Activated T-cell treated with anti-CD3 and anti-CD28 coated beads, Interleukin-2, amount 50 U/mL, for 24 hours (primary cell): ENCODE results near the gene LHFPL2.

Source experiments
- DNase-seq: peaks from one replicate; pipeline ENCODE4 v3.0.0-alpha.2; 2020
- H3K27ac Mint-ChIP-seq: 2 replicates; pipeline ENCODE4 v1.8.0; 2020; ENCODE audit warnings: mild to moderate bottlenecking, mixed read lengths
- H3K27me3 Mint-ChIP-seq: 2 replicates; pipeline ENCODE4 v1.8.0; 2020; ENCODE audit warnings: mixed read lengths
- H3K36me3 Mint-ChIP-seq: 2 replicates; pipeline ENCODE4 v1.8.0; 2020; ENCODE audit warnings: low read depth, mixed read lengths
- H3K4me1 Mint-ChIP-seq: 2 replicates; pipeline ENCODE4 v1.8.0; 2020; ENCODE audit warnings: low read depth, mixed read lengths
- H3K4me3 Mint-ChIP-seq: 2 replicates; pipeline ENCODE4 v1.8.0; 2020; ENCODE audit warnings: mild to moderate bottlenecking, moderate library complexity, mixed read lengths
- H3K9me3 Mint-ChIP-seq: 2 replicates; pipeline ENCODE4 v1.8.0; 2020; ENCODE audit warnings: mixed read lengths

LHFPL2 gene

GRCh38 chr5:78560000-78560855, 88.3 kb downstream of the LHFPL2 start:
- no peak overlapping the region for H3K27ac Mint-ChIP-seq
- H3K36me3 Mint-ChIP-seq = no peaks in the 10 kb centered on the region
- no peaks in the 10 kb centered on the region for H3K4me1 Mint-ChIP-seq
- no peak overlapping the region for H3K4me3 Mint-ChIP-seq
- no peak for DNase-seq
- peaks cover 50% of the 10 kb centered on the region for H3K27me3 Mint-ChIP-seq
- H3K9me3 Mint-ChIP-seq = no peaks in the 10 kb centered on the region

GRCh38 chr5:78557601-78558000, 91.0 kb downstream of the LHFPL2 start:
- H3K27me3 Mint-ChIP-seq = peaks cover 45% of the 10 kb centered on the region
- H3K9me3 Mint-ChIP-seq = no peaks in the 10 kb centered on the region
- no peak for DNase-seq
- no peak overlapping the region for H3K27ac Mint-ChIP-seq
- H3K4me3 Mint-ChIP-seq = no peak overlapping the region
- H3K36me3 Mint-ChIP-seq = no peaks in the 10 kb centered on the region
- H3K4me1 Mint-ChIP-seq = peaks cover 5% of the 10 kb centered on the region

GRCh38 chr5:78555870-78556269, 92.7 kb downstream of the LHFPL2 start:
- H3K36me3 Mint-ChIP-seq = no peaks in the 10 kb centered on the region
- peaks cover 33% of the 10 kb centered on the region for H3K27me3 Mint-ChIP-seq
- H3K4me1 Mint-ChIP-seq = peaks cover 5% of the 10 kb centered on the region
- H3K9me3 Mint-ChIP-seq = no peaks in the 10 kb centered on the region
- no peak overlapping the region for H3K4me3 Mint-ChIP-seq
- DNase-seq = no peak
- no peak overlapping the region for H3K27ac Mint-ChIP-seq

GRCh38 chr5:78554670-78555069, 93.9 kb downstream of the LHFPL2 start:
- no peaks in the 10 kb centered on the region for H3K9me3 Mint-ChIP-seq
- H3K4me1 Mint-ChIP-seq = peaks cover 5% of the 10 kb centered on the region
- no peak overlapping the region for H3K4me3 Mint-ChIP-seq
- no peak for DNase-seq
- H3K27ac Mint-ChIP-seq = no peak overlapping the region
- H3K36me3 Mint-ChIP-seq = no peaks in the 10 kb centered on the region
- H3K27me3 Mint-ChIP-seq = peaks cover 26% of the 10 kb centered on the region

- H3K4me3 Mint-ChIP-seq = no peak overlapping the region
- no peak overlapping the region for H3K27ac Mint-ChIP-seq
These were observed 94.8 kb downstream of the LHFPL2 start for GRCh38 chr5:78553580-78554353.

GRCh38 chr5:78552729-78553342, 95.7 kb downstream of the LHFPL2 start:
- Mint-ChIP-seq H3K27ac (no peak overlapping the region), H3K4me3 (no peak overlapping the region), H3K4me1 (peaks cover 5% of the 10 kb centered on the region), H3K9me3 (no peaks in the 10 kb centered on the region), H3K36me3 (no peaks in the 10 kb centered on the region), H3K27me3 (peaks cover 18% of the 10 kb centered on the region)
- no peak for DNase-seq

More at GRCh38 chr5:78553580-78554353, 94.8 kb downstream of the LHFPL2 start:
- Mint-ChIP-seq H3K27me3 (peaks cover 22% of the 10 kb centered on the region), H3K9me3 (no peaks in the 10 kb centered on the region), H3K36me3 (no peaks in the 10 kb centered on the region), H3K4me1 (peaks cover 5% of the 10 kb centered on the region)
- no peak for DNase-seq

GRCh38 chr5:78550891-78551290, 97.7 kb downstream of the LHFPL2 start:
- DNase-seq = no peak
- peaks cover 5% of the 10 kb centered on the region for H3K4me1 Mint-ChIP-seq
- H3K27ac Mint-ChIP-seq = no peak overlapping the region
- no peaks in the 10 kb centered on the region for H3K36me3 Mint-ChIP-seq
- no peaks in the 10 kb centered on the region for H3K9me3 Mint-ChIP-seq
- peaks cover 18% of the 10 kb centered on the region for H3K27me3 Mint-ChIP-seq
- H3K4me3 Mint-ChIP-seq = no peak overlapping the region

- H3K4me3 Mint-ChIP-seq = no peak overlapping the region
- no peak overlapping the region for H3K27ac Mint-ChIP-seq
- peaks cover 11% of the 10 kb centered on the region for H3K27me3 Mint-ChIP-seq
- H3K9me3 Mint-ChIP-seq = no peaks in the 10 kb centered on the region
- no peaks in the 10 kb centered on the region for H3K36me3 Mint-ChIP-seq
- no peak for DNase-seq
- peaks cover 5% of the 10 kb centered on the region for H3K4me1 Mint-ChIP-seq
These were observed 99.5 kb downstream of the LHFPL2 start for GRCh38 chr5:78549043-78549442.

GRCh38 chr5:78547731-78548615, 100.6 kb downstream of the LHFPL2 start:
- Mint-ChIP-seq H3K4me3 (no peak overlapping the region), H3K27ac (no peak overlapping the region), H3K36me3 (no peaks in the 10 kb centered on the region), H3K4me1 (peaks cover 2% of the 10 kb centered on the region), H3K9me3 (no peaks in the 10 kb centered on the region), H3K27me3 (peaks cover 9% of the 10 kb centered on the region)
- DNase-seq = no peak

GRCh38 chr5:78547183-78547582, 101.4 kb downstream of the LHFPL2 start:
- Mint-ChIP-seq H3K4me1 (no peaks in the 10 kb centered on the region), H3K4me3 (no peak overlapping the region), H3K27me3 (peaks cover 8% of the 10 kb centered on the region), H3K9me3 (no peaks in the 10 kb centered on the region), H3K27ac (no peak overlapping the region), H3K36me3 (no peaks in the 10 kb centered on the region)
- no peak for DNase-seq

GRCh38 chr5:78546276-78546996, 102.1 kb downstream of the LHFPL2 start:
- H3K4me1 Mint-ChIP-seq = no peaks in the 10 kb centered on the region
- no peaks in the 10 kb centered on the region for H3K9me3 Mint-ChIP-seq
- no peak overlapping the region for H3K27ac Mint-ChIP-seq
- H3K36me3 Mint-ChIP-seq = no peaks in the 10 kb centered on the region
- H3K4me3 Mint-ChIP-seq = no peak overlapping the region
- peaks cover 8% of the 10 kb centered on the region for H3K27me3 Mint-ChIP-seq
- DNase-seq = no peak

GRCh38 chr5:78545406-78545805, 103.2 kb downstream of the LHFPL2 start:
- Mint-ChIP-seq H3K36me3 (no peaks in the 10 kb centered on the region), H3K4me3 (no peak overlapping the region), H3K4me1 (no peaks in the 10 kb centered on the region), H3K27ac (no peak overlapping the region), H3K9me3 (no peaks in the 10 kb centered on the region), H3K27me3 (peaks cover 8% of the 10 kb centered on the region)
- DNase-seq = no peak

- no peak overlapping the region for H3K4me3 Mint-ChIP-seq
- no peaks in the 10 kb centered on the region for H3K36me3 Mint-ChIP-seq
- no peak for DNase-seq
- peaks cover 8% of the 10 kb centered on the region for H3K27me3 Mint-ChIP-seq
- no peak overlapping the region for H3K27ac Mint-ChIP-seq
- H3K9me3 Mint-ChIP-seq = no peaks in the 10 kb centered on the region
- H3K4me1 Mint-ChIP-seq = no peaks in the 10 kb centered on the region
These were observed 103.9 kb downstream of the LHFPL2 start for GRCh38 chr5:78544561-78545201.
